Measurements from ENCODE around the gene DGCR2. TPM values are rescaled to one million over a fixed set of nuclear protein-coding genes. Genes with fewer than 3 reads are reported as not detected.

The DGCR2 gene
- total and polyA plus RNA-seq, 10 donors = 9.5 to 60.7 (median 49.3) TPM

GRCh38 chr22:19082793-19083192 lies 39.4 kb downstream of the DGCR2 start:
- WGBS, 5 donors = 85 to 96% (median 96%) methylated on average over 13 of the region's 13 CpGs

GRCh38 chr22:19082101-19082500 lies 40.1 kb downstream of the DGCR2 start:
- no peak overlapping the region for H3K4me3 ChIP-seq
- no peak overlapping the region for H3K27ac ChIP-seq
- no peaks in the 10 kb centered on the region for H3K27me3 ChIP-seq (replicated peaks in 1 of 7)
- intact Hi-C loops (cut with DNase I; ENCODE audit: low total_unique reads) = no loop called here
- H3K9me3 ChIP-seq = no peaks in the 10 kb centered on the region
- peaks cover 0 to 57% (median 7%) of the 10 kb centered on the region in 6 donors for H3K36me3 ChIP-seq
- WGBS, 5 donors = 69 to 86% (median 84%) methylated on average over 3 of the region's 3 CpGs
- TF ChIP-seq CTCF (IDR thresholded peaks at IDR 0.05 in 8 of 11, conservative IDR thresholded peaks at IDR 0.05 in 3 of 11) = no peak
- TF ChIP-seq POLR2A (IDR thresholded peaks at IDR 0.05) = no peak
- no peak for TF ChIP-seq POLR2AphosphoS5 (IDR thresholded peaks at IDR 0.05)
- peaks cover 11 to 30% (median 21%) of the 10 kb centered on the region in 6 donors for H3K4me1 ChIP-seq
- no peak for DNase-seq

More at GRCh38 chr22:19082793-19083192, 39.4 kb downstream of the DGCR2 start:
- Histone ChIP-seq H3K27me3 (replicated peaks in 1 of 7) (no peaks in the 10 kb centered on the region), H3K4me1 (peaks cover 11 to 37% (median 23%) of the 10 kb centered on the region in 6 donors), H3K9me3 (no peaks in the 10 kb centered on the region), H3K27ac (no peak overlapping the region), H3K4me3 (no peak overlapping the region), H3K36me3 (peaks cover 0 to 63% (median 7%) of the 10 kb centered on the region in 6 donors)
- intact Hi-C loops (cut with DNase I; ENCODE audit: low total_unique reads) = no loop called here
- DNase-seq = peak; percentile 47
- TF ChIP-seq CTCF (IDR thresholded peaks at IDR 0.05 in 8 of 11, conservative IDR thresholded peaks at IDR 0.05 in 3 of 11) (no peak), POLR2AphosphoS5 (IDR thresholded peaks at IDR 0.05) (no peak), POLR2A (IDR thresholded peaks at IDR 0.05) (no peak)

GRCh38 chr22:19081351-19081750 lies 40.9 kb downstream of the DGCR2 start:
- intact Hi-C loops (cut with DNase I; ENCODE audit: low total_unique reads) = no loop called here
- H3K27me3 ChIP-seq (replicated peaks in 1 of 7) = no peaks in the 10 kb centered on the region
- H3K36me3 ChIP-seq = peaks cover 0 to 49% (median 7%) of the 10 kb centered on the region in 6 donors
- peaks cover 11 to 22% (median 15%) of the 10 kb centered on the region in 6 donors for H3K4me1 ChIP-seq
- no peak overlapping the region for H3K27ac ChIP-seq
- H3K4me3 ChIP-seq = no peak overlapping the region
- WGBS, 5 donors = 85 to 96% (median 91%) methylated on average over 3 of the region's 3 CpGs
- DNase-seq = no peak
- TF ChIP-seq POLR2AphosphoS5 (IDR thresholded peaks at IDR 0.05) (no peak), POLR2A (IDR thresholded peaks at IDR 0.05) (no peak), CTCF (IDR thresholded peaks at IDR 0.05 in 8 of 11, conservative IDR thresholded peaks at IDR 0.05 in 3 of 11) (no peak)
- no peaks in the 10 kb centered on the region for H3K9me3 ChIP-seq

GRCh38 chr22:19080853-19081252 lies 41.4 kb downstream of the DGCR2 start:
- intact Hi-C loops (cut with DNase I; ENCODE audit: low total_unique reads) = no loop called here
- no peaks in the 10 kb centered on the region for H3K9me3 ChIP-seq
- peaks cover 0 to 48% (median 7%) of the 10 kb centered on the region in 6 donors for H3K36me3 ChIP-seq
- TF ChIP-seq POLR2A (IDR thresholded peaks at IDR 0.05) = no peak
- TF ChIP-seq POLR2AphosphoS5 (IDR thresholded peaks at IDR 0.05) = no peak
- TF ChIP-seq CTCF (IDR thresholded peaks at IDR 0.05 in 8 of 11, conservative IDR thresholded peaks at IDR 0.05 in 3 of 11) = no peak
- peaks cover 7 to 17% (median 10%) of the 10 kb centered on the region in 6 donors for H3K4me1 ChIP-seq
- no peak overlapping the region for H3K4me3 ChIP-seq
- 94 to 100% (median 97%) methylated on average over 3 of the region's 3 CpGs for WGBS, 5 donors
- H3K27ac ChIP-seq = no peak overlapping the region
- DNase-seq = peak; percentile 54
- no peaks in the 10 kb centered on the region for H3K27me3 ChIP-seq (replicated peaks in 1 of 7)

Data from spleen (tissue), 11 donors.